22Rv1 (cell line): Measurements from ENCODE around the gene PDE8A.

Experiments
- ZFX ChIP-seq: fragments of 450-650 bp; IDR thresholded peaks from 2 replicates; pipeline ENCODE4 v1.6.1; 2017; ENCODE audit warnings: antibody characterized with exemption, borderline replicate concordance
- TF ChIP-seq, protein P1 (sequence below): fragments of 450-650 bp; IDR thresholded peaks from 2 replicates; pipeline ENCODE4 v1.5.1; 2017; ENCODE audit warnings: mild to moderate bottlenecking

DNA sequence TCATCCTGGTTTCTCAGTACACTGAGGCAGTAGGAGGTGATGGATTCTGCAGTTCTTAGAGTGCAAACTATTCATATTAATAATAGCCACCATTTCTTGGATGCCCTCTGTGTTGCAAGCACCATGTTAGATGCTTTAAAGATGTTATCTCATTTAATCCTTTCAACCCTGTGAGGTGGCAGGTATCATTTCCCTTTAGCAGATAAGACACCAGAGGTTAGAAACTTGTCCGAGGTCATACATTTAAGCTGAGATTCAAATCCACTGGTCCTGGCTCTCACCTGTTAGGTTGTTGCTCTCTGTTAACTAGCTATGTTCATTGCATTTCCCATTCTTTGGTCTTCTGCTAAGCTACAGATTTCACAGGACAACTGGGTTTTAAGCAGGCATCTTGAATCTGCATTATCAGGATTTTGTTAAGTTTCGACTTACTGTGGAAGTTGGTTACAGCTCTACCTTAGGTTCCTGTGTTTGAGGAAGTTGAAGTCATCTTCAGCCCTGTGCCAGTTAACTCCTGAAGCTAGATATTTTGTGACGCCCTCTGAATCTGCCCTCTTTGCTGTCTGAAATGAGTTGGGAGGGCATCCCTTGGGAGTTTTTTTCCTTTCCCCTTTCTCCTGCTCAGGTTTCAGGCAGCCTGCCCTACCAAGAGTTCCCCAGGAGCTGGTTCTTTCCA, 6.4 kb downstream of the PDE8A start:
- TF ChIP-seq, protein P1, sequence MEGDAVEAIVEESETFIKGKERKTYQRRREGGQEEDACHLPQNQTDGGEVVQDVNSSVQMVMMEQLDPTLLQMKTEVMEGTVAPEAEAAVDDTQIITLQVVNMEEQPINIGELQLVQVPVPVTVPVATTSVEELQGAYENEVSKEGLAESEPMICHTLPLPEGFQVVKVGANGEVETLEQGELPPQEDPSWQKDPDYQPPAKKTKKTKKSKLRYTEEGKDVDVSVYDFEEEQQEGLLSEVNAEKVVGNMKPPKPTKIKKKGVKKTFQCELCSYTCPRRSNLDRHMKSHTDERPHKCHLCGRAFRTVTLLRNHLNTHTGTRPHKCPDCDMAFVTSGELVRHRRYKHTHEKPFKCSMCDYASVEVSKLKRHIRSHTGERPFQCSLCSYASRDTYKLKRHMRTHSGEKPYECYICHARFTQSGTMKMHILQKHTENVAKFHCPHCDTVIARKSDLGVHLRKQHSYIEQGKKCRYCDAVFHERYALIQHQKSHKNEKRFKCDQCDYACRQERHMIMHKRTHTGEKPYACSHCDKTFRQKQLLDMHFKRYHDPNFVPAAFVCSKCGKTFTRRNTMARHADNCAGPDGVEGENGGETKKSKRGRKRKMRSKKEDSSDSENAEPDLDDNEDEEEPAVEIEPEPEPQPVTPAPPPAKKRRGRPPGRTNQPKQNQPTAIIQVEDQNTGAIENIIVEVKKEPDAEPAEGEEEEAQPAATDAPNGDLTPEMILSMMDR = no peak
- TF ChIP-seq ZFX = no peak
